Kidney (tissue), 14 donors: ENCODE results near the gene FOXN3. TPM values are rescaled to one million over a fixed set of nuclear protein-coding genes. Genes with fewer than 3 reads are reported as not detected.

Source experiments
- DNase-seq, 5 donors: peaks; one replicate each; pipeline ENCODE4 v3.0.0-alpha.2; 2013 to 2020
- FAIRE-seq: peaks from 2 replicates; lab custom pipeline; 2012; peaks lifted over from hg19 to GRCh38; lab: Jason Lieb, UNC
- H3K27ac ChIP-seq, 2 donors: one replicate each; pipeline ENCODE4 v1.7.0; 2013; ENCODE audit warnings: low read depth in 2 of 2, low read length in 2 of 2, inconsistent platforms in 1 of 2
- H3K27me3 ChIP-seq: one replicate; pipeline ENCODE4 v1.7.1; 2013; ENCODE audit warnings: low read length, inconsistent platforms; ENCODE audit not compliant: control insufficient read depth, insufficient read depth
- H3K36me3 ChIP-seq, 3 donors: one replicate each; pipeline versions ENCODE4 v1.7.0 to v1.7.1; 2013; ENCODE audit warnings: low read length in 3 of 3, control low read depth in 1 of 3, inconsistent platforms in 1 of 3; ENCODE audit not compliant: insufficient read depth in 3 of 3, control insufficient read depth in 2 of 3
- H3K4me1 ChIP-seq, 3 donors: one replicate each; pipeline versions ENCODE4 v1.7.0 to v1.7.1; 2013; ENCODE audit warnings: low read length in 3 of 3, inconsistent platforms in 1 of 3, low read depth in 1 of 3; ENCODE audit not compliant: control insufficient read depth in 2 of 3, insufficient read depth in 2 of 3
- H3K4me3 ChIP-seq, 3 donors: one replicate each; pipeline versions ENCODE4 v1.7.0 to v1.8.1; 2013; ENCODE audit warnings: low read length in 3 of 3, control low read depth in 1 of 3, inconsistent platforms in 1 of 3
- H3K9ac ChIP-seq, 3 donors: one replicate each; pipeline versions ENCODE4 v1.7.0 to v1.7.1; 2013; ENCODE audit warnings: low read length in 3 of 3, control low read depth in 1 of 3, inconsistent platforms in 1 of 3
- H3K9me3 ChIP-seq, 3 donors: one replicate each; pipeline versions ENCODE4 v1.7.0 to v1.7.1; 2013; ENCODE audit warnings: low read length in 3 of 3, control low read depth in 1 of 3, inconsistent platforms in 1 of 3; ENCODE audit not compliant: control insufficient read depth in 2 of 3, insufficient read depth in 1 of 3
- intact Hi-C: fragments of 100-400 bp; cut with DNase I; formaldehyde crosslinking; loops from one replicate; pipeline ENCODE4 v1.11.1; 2022
- polyA plus RNA-seq: library from polyadenylated mRNA; stranded (reverse); fragments of 350-450 nt; fragmentation: Illumina TruSeq; extraction: RNeasy Lipid Tissue Mini Kit (QIAGEN cat#74804); gene quantifications from one replicate; pipeline ENCODE4 v1.2.3, GENCODE V29; 2014; ENCODE audit warnings: low read depth, low replicate concordance; ENCODE audit not compliant: insufficient read depth
- total RNA-seq: library from RNA; stranded (reverse); fragmentation: NEBNext Ultra II Directional; extraction: Animal tissue kit (Norgen Biotek cat#: 25700); gene quantifications from one replicate; pipeline ENCODE4 v1.2.1, GENCODE V29; 2021
- TF ChIP-seq, protein P1 (sequence below): IDR thresholded peaks from 3 replicates; pipeline ENCODE4 v1.5.1; 2012; ENCODE audit warnings: mild to moderate bottlenecking, moderate library complexity, borderline replicate concordance; ENCODE audit not compliant: insufficient read depth; ENCODE audit errors: extremely low read depth
- donor health status: control.
- donor health status: control.
- donor health status: control.
- donor health status: control.
- donor health status: control.
- donor health status: DM: yes; HTN: yes; CAD: no.
- donor health status: Normal renal cell carcinoma (clear cell type).

The FOXN3 gene
- total and polyA plus RNA-seq, 2 donors from 2014 or later = 6.4 to 50.1 TPM

- FAIRE-seq = no peak
- intact Hi-C loops = no loop called here
Measured at GRCh38 chr14:89139404-89140247, 277.4 kb downstream of the FOXN3 start.

DNA sequence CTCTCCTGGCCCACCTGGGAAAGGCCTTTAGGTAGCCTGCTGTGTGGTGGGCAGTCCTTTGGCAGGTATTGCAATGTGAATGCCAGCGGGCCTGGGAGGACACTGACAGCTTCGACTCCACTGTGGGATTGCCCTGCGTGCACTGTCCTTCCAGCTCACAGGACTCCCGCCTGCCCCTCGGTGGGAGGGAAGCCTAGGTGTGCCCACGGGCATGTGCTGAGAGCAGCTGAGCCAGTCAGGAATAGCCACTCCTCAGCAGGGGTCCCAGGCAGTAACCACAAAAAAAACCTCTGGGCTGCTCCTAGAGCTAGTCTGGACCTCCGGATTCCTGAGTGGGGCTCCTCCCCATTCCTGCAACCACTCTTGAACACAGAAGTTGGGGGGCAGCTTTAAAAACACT lies 278.2 kb downstream of the FOXN3 start:
- FAIRE-seq (no peak), DNase-seq (no peak)
- intact Hi-C loops = no loop called here

More at GRCh38 chr14:89139404-89140247, 277.4 kb downstream of the FOXN3 start:
- Histone ChIP-seq H3K4me1 (no peaks in the 10 kb centered on the region), H3K36me3 (no peaks in the 10 kb centered on the region), H3K27me3 (no peaks in the 10 kb centered on the region), H3K9me3 (peaks cover 0 to 10% (median 0%) of the 10 kb centered on the region in 3 donors), H3K27ac (no peak overlapping the region), H3K9ac (no peak overlapping the region), H3K4me3 (no peak overlapping the region)
- TF ChIP-seq, protein P1, sequence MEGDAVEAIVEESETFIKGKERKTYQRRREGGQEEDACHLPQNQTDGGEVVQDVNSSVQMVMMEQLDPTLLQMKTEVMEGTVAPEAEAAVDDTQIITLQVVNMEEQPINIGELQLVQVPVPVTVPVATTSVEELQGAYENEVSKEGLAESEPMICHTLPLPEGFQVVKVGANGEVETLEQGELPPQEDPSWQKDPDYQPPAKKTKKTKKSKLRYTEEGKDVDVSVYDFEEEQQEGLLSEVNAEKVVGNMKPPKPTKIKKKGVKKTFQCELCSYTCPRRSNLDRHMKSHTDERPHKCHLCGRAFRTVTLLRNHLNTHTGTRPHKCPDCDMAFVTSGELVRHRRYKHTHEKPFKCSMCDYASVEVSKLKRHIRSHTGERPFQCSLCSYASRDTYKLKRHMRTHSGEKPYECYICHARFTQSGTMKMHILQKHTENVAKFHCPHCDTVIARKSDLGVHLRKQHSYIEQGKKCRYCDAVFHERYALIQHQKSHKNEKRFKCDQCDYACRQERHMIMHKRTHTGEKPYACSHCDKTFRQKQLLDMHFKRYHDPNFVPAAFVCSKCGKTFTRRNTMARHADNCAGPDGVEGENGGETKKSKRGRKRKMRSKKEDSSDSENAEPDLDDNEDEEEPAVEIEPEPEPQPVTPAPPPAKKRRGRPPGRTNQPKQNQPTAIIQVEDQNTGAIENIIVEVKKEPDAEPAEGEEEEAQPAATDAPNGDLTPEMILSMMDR = no peak
- DNase-seq = no peak

GRCh38 chr14:89137526-89138163 lies 279.4 kb downstream of the FOXN3 start:
- DNase-seq = peak in 1 of 5 donors; percentile 86

More for the DNA sequence above, 278.2 kb downstream of the FOXN3 start:
- no peak overlapping the region for H3K27ac ChIP-seq
- peaks cover 0 to 10% (median 0%) of the 10 kb centered on the region in 3 donors for H3K9me3 ChIP-seq
- H3K4me1 ChIP-seq = no peaks in the 10 kb centered on the region
- no peak overlapping the region for H3K9ac ChIP-seq
- TF ChIP-seq, protein P1 = no peak
- no peaks in the 10 kb centered on the region for H3K27me3 ChIP-seq
- H3K36me3 ChIP-seq = no peaks in the 10 kb centered on the region
- H3K4me3 ChIP-seq = no peak overlapping the region

More at GRCh38 chr14:89137526-89138163, 279.4 kb downstream of the FOXN3 start:
- H3K27me3 ChIP-seq = no peaks in the 10 kb centered on the region
- H3K36me3 ChIP-seq = no peaks in the 10 kb centered on the region
- H3K27ac ChIP-seq = no peak overlapping the region
- intact Hi-C loops = no loop called here
- H3K9me3 ChIP-seq = peaks cover 0 to 10% (median 0%) of the 10 kb centered on the region in 3 donors
- H3K9ac ChIP-seq = no peak overlapping the region
- TF ChIP-seq, protein P1 = no peak
- FAIRE-seq = no peak
- H3K4me3 ChIP-seq = no peak overlapping the region
- no peaks in the 10 kb centered on the region for H3K4me1 ChIP-seq
